HEK293T (cell line): ENCODE results near the gene WWC1.
A peak's percentile ranks its signal among the peaks of the same experiment; 100 is the strongest.

ENCODE experiments used
- CTCF ChIA-PET: fragments of 350-600 bp; formaldehyde crosslinking; extraction: SDS; loops from one replicate; lab custom pipeline; 2021; ENCODE audit warnings: antibody characterized with exemption, inconsistent platforms; lab: Yijun Ruan, JAX
- POLR2A ChIA-PET: fragments of 350-600 bp; formaldehyde crosslinking; extraction: SDS; loops from one replicate; lab custom pipeline; 2020; ENCODE audit warnings: antibody characterized with exemption, inconsistent platforms; lab: Yijun Ruan, JAX
- DNase-seq: peaks from one replicate; pipeline ENCODE4 v3.0.0; 2012; ENCODE audit warnings: mixed read lengths; ENCODE audit errors: extremely low spot score
- ARNT ChIP-seq: fragments of 450-650 bp; IDR thresholded peaks from 2 replicates; pipeline ENCODE4 v1.6.1; 2017; ENCODE audit warnings: mild to moderate bottlenecking
- BHLHE40 ChIP-seq: fragments of 450-650 bp; IDR thresholded peaks from 2 replicates; pipeline ENCODE4 v1.6.1; 2016; ENCODE audit warnings: mild to moderate bottlenecking, moderate library complexity, borderline replicate concordance
- CTBP1 ChIP-seq: fragments of 450-650 bp; IDR thresholded peaks from 2 replicates; pipeline ENCODE4 v1.6.1; 2016; ENCODE audit warnings: borderline replicate concordance
- ELF4 ChIP-seq: fragments of 450-650 bp; IDR thresholded peaks from 2 replicates; pipeline ENCODE4 v1.6.1; 2017; ENCODE audit warnings: antibody characterized with exemption
- FOXA1 ChIP-seq: fragments of 450-650 bp; IDR thresholded peaks from 2 replicates; pipeline ENCODE4 v1.6.1; 2016; ENCODE audit warnings: mild to moderate bottlenecking
- FOXK2 ChIP-seq: fragments of 450-650 bp; IDR thresholded peaks from 2 replicates; pipeline ENCODE4 v1.6.1; 2016; ENCODE audit warnings: mild to moderate bottlenecking
- FOXM1 ChIP-seq: fragments of 450-650 bp; IDR thresholded peaks from 2 replicates; pipeline ENCODE4 v1.6.1; 2017; ENCODE audit warnings: mild to moderate bottlenecking, borderline replicate concordance
- HDGF ChIP-seq: fragments of 450-650 bp; IDR thresholded peaks from 2 replicates; pipeline ENCODE4 v1.6.1; 2017; ENCODE audit warnings: antibody characterized with exemption, borderline replicate concordance
- L3MBTL2 ChIP-seq: fragments of 450-650 bp; conservative IDR thresholded peaks from 2 replicates; pipeline ENCODE4 v1.6.1; 2016; ENCODE audit warnings: mild to moderate bottlenecking
- LEF1 ChIP-seq: fragments of 450-650 bp; IDR thresholded peaks from 2 replicates; pipeline ENCODE4 v1.6.1; 2017; ENCODE audit warnings: mild to moderate bottlenecking, borderline replicate concordance
- NFRKB ChIP-seq: fragments of 450-650 bp; IDR thresholded peaks from 2 replicates; pipeline ENCODE4 v1.6.1; 2016; ENCODE audit warnings: mild to moderate bottlenecking, moderate library complexity
- SP1 ChIP-seq: fragments of 450-650 bp; IDR thresholded peaks from 2 replicates; pipeline ENCODE4 v1.6.1; 2017
- SUZ12 ChIP-seq: fragments of 450-650 bp; IDR thresholded peaks from 2 replicates; pipeline ENCODE4 v1.6.1; 2016; ENCODE audit warnings: mild to moderate bottlenecking
- TARDBP ChIP-seq: fragments of 450-650 bp; IDR thresholded peaks from 2 replicates; pipeline ENCODE4 v1.6.1; 2016
- ZNF384 ChIP-seq: fragments of 450-650 bp; IDR thresholded peaks from 2 replicates; pipeline ENCODE4 v1.6.1; 2016
- TF ChIP-seq, protein P1 (sequence below): fragments of 450-650 bp; IDR thresholded peaks from 2 replicates; pipeline ENCODE4 v1.6.1; 2016

Gene WWC1

DNA sequence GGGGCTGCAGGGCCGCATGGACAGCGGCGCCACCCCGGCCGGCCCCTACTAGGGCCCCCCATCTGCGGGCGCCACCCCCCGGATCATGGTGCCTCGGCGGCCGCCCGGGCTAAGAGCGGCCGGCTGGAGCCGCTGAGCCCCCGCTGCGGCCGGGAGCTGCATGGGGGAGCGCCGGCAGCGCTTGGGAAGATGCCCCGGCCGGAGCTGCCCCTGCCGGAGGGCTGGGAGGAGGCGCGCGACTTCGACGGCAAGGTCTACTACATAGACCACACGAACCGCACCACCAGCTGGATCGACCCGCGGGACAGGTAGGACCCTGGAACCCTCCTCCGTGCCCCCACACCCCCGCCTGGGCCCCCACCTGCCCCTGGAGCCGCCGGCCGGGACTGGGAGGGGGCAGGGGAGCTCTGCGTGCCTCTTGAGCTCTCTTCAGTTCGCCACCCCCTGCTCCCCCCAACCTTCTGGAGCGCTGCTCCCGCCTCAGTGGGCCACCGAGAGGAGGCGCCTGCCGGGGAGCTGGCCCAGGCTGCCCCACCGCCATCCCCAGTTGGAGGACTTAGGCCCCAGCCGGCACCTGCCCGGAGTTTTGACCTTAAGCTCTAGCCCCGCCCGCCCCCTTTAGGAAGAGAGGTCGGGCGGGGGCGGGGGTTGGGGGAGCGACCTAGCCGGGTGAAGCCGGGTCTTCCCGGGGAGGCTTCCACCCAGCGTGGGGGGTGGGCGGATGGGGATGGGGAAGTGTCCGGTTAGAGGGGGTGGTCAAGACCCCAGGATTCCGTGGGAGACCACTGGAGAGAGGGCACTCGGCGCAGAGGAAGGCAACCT, 730 bp downstream of the WWC1 start:
- TF ChIP-seq ZNF384 (no peak), FOXA1 (no peak), BHLHE40 (no peak), CTBP1 (no peak), FOXM1 (no peak), HDGF (no peak), FOXK2 (no peak), LEF1 (no peak), SUZ12 (no peak), ELF4 (no peak), ARNT (no peak), L3MBTL2 (no peak), TARDBP (no peak)
- TF ChIP-seq, protein P1, sequence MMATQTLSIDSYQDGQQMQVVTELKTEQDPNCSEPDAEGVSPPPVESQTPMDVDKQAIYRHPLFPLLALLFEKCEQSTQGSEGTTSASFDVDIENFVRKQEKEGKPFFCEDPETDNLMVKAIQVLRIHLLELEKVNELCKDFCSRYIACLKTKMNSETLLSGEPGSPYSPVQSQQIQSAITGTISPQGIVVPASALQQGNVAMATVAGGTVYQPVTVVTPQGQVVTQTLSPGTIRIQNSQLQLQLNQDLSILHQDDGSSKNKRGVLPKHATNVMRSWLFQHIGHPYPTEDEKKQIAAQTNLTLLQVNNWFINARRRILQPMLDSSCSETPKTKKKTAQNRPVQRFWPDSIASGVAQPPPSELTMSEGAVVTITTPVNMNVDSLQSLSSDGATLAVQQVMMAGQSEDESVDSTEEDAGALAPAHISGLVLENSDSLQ: no peak
- ChIA-PET CTCF (interaction anchor here (0.5 to 0.6 kb wide), 2 partner anchors 22 to 40 kb away, joined by 3 read pairs; no protein-coding TSS in a partner anchor), POLR2A (interaction anchor here (0.8 to 1.1 kb wide), 2 partner anchors 9 to 22 kb away, joined by 3 read pairs; no protein-coding TSS in a partner anchor)
- peak; percentile 65 for DNase-seq

DNA sequence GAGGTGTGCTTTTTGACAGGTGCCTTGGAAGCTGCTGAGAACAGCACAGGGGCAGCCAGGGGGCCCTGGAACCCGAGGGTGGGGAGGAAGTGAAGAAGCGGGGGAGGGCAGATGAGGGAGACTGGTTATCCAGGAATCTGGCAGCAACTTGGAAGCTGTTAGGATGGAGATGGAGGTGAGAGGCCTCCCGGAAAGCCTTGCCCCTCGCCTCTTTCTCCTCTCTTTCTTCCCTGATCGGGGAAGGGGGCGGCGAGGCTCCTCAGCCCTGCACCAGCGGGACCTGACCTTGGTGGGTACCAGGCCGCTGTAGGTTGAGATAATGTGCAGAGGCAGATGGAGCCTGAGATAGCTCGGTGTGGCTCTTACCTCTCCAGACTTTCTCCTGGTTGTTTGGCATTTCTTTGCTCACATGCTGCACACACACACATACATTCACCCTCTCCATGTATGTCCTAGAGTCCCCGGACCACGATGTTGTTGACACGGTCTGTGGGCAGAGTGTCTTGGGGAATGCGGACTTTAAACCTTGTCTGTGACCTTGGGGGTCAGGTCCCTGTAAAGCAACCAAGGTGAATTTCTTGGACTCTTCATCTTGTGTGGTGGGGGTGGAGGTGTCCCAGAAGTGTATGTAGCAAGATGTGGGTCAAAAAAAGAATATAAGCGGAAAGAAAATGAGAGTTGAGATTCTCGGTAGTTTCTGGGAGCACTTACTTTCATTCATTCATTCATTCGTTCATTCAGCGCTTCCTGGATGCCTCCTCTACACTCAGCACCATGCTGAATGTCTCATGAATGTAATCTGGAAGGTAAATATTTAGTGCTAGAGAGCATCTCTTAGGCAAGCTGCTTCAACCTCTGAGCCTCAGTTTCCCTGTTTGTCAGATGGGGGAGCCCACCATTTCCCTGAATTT, 1.6 kb downstream of the WWC1 start:
- POLR2A ChIA-PET: interaction anchor here (0.8 kb wide), 1 partner anchor 8 kb away, joined by 3 read pairs; no protein-coding TSS in a partner anchor
- DNase-seq: no peak
- CTCF ChIA-PET: interaction anchor here (0.5 kb wide), 1 partner anchor 23 kb away, joined by 3 read pairs; no protein-coding TSS in a partner anchor
- TF ChIP-seq ELF4 (no peak), FOXK2 (no peak), FOXA1 (no peak), FOXM1 (no peak), CTBP1 (no peak), SP1 (no peak), HDGF (no peak), LEF1 (no peak), SUZ12 (no peak), NFRKB (no peak), TARDBP (no peak), L3MBTL2 (no peak)
- TF ChIP-seq, protein P1: no peak

DNA sequence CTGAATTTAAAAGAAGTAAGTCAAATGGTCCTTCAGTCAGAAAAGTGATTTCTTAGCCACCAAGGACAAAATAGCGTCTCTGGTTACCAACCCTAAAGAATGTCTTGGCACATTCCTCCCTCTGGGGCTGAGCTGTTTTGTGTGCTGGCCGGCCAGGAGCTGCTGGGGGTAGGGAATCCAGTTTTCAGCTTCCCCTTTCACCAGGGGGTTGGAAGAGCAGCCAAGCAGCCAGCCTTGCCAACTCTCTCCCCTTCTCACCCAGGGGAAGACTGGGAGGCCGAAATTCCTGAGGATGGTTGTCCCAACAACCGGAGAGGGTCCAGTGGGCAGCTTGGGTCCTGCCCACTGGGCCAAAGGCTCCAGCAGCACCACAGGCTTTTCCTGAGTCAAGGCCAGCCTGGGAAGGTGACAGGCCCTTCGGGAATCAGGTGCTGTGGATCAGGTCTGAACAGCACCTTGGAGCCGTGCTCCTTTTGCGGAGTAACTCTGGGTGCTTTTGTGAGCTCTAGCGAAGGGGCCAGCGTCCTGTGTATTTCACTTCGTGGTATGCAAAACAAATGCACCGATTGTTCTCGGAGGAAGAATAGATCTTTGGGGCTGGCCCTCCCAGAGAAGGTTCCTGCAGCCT, 4.2 kb downstream of the WWC1 start:
- TF ChIP-seq FOXM1: no peak
- no peak for TF ChIP-seq L3MBTL2
- TF ChIP-seq SP1: no peak
- TF ChIP-seq CTBP1: no peak
- TF ChIP-seq BHLHE40: no peak
- TF ChIP-seq ARNT: no peak
- no peak for TF ChIP-seq HDGF
- no peak for TF ChIP-seq ZNF384
- TF ChIP-seq FOXA1: no peak
- no peak for TF ChIP-seq TARDBP
- no peak for TF ChIP-seq FOXK2
- TF ChIP-seq SUZ12: no peak
- TF ChIP-seq, protein P1: no peak
- no peak for TF ChIP-seq LEF1
- ChIA-PET CTCF (interaction anchor here (1.7 kb wide), 1 partner anchor 10 kb away, joined by 6 read pairs; no protein-coding TSS in a partner anchor), POLR2A (no interaction called here)
- peak; percentile 50 for DNase-seq

DNA sequence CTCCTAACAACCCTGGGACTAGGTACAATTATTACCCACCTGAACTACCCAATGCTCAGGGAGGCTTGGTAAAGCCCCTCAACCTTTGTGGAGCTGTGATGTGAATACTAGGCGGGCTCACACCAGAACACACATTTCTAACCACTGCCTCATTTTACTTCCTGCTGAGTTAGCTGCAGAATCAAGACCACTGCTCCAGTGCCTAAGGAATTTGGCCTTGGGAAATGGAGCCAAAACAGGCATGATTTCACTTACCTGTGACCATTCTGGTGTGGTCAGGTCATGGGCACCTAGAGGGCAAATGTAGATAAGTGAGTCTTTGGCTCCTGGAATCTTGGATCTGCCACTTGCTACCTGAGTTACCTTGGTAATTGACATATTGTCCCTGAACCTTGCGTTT, 5.2 kb downstream of the WWC1 start:
- DNase-seq: no peak
- POLR2A ChIA-PET: no interaction called here
- CTCF ChIA-PET: interaction anchor here (1.7 kb wide), 1 partner anchor 9 kb away, joined by 6 read pairs; no protein-coding TSS in a partner anchor
- TF ChIP-seq, protein P1: no peak

DNA sequence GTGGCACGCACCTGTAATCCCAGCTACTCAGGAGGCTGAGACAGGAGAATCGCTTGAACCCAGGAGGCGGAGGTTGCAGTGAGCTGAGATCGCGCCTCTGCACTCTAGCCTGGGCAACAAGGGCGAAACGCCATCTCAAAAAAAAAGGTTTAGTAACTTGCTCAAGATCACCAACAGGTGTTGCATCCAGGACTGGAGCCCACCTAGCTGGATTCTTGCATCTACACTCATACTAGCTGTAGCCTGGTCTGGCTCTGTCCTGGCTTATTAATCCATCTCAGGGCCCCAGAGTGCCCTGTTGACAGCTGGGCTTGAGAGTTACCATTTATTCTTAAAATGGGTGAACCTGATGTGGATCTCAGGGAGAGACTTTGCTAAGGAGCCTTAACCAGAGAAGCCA, 7.5 kb downstream of the WWC1 start:
- POLR2A ChIA-PET: no interaction called here
- no peak for DNase-seq
- TF ChIP-seq ARNT (no peak), TARDBP (no peak), SUZ12 (no peak), BHLHE40 (no peak), FOXK2 (no peak)
- CTCF ChIA-PET: no interaction called here
